ENCODE results near the gene WRNIP1. TPM values are rescaled to one million over a fixed set of nuclear protein-coding genes. Genes with fewer than 3 reads are reported as not detected.

Gene WRNIP1
- total and polyA plus RNA-seq, 9 of the 15 experiments (the other 6 are each of a cell fraction or from before 2014, with no cell fraction given) = 13.2 to 63.6 (median 48.6) TPM

DNA sequence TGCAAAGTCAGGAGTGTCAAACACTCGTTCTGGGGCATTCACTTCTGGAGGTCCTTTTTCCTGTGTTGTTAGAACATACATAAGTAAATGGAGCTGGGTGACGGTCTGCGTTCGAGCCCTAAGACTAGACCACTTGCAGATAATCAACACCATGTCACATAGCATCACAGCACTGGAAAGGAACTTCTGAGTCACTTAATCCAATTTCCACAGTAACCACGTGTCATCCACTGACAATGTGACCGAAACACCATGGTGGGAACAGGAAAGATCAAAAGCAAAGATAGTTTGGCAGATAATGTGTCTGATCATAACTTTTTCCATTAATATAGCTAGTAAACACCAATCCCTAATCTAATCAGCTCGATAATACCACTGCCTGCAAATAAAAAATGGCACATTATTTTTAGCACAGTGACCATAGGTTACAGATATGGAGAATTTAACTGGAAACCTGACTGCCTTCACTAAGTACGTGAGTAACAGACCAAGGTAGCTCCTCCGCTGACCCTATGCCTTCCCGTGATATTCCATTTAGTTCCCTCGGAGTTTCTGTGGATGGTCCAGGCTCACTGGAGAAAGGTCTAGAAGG lies 34.8 kb downstream of the WRNIP1 start (continued):
- peak; percentile 95 for TF ChIP-seq NFATC3 (IDR thresholded peaks at IDR 0.05)
- peak; percentile 57; the same call in 1 of the 2 replicates for TF ChIP-seq SMARCA4 (IDR thresholded peaks at IDR 0.05)
- TF ChIP-seq MCM5 (IDR thresholded peaks at IDR 0.05; ENCODE audit: low read depth) = no peak
- TF ChIP-seq, protein P1, sequence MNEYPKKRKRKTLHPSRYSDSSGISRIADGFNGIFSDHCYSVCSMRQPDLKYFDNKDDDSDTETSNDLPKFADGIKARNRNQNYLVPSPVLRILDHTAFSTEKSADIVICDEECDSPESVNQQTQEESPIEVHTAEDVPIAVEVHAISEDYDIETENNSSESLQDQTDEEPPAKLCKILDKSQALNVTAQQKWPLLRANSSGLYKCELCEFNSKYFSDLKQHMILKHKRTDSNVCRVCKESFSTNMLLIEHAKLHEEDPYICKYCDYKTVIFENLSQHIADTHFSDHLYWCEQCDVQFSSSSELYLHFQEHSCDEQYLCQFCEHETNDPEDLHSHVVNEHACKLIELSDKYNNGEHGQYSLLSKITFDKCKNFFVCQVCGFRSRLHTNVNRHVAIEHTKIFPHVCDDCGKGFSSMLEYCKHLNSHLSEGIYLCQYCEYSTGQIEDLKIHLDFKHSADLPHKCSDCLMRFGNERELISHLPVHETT (CRISPR knock-in tag; conservative IDR thresholded peaks at IDR 0.05 in 1 of 2, IDR thresholded peaks at IDR 0.05 in 1 of 2) = 0 out of 4 replicates have a peak, but pooled peaks of 1 of the 2 experiments have one; percentile 40
- TF ChIP-seq, protein P2, sequence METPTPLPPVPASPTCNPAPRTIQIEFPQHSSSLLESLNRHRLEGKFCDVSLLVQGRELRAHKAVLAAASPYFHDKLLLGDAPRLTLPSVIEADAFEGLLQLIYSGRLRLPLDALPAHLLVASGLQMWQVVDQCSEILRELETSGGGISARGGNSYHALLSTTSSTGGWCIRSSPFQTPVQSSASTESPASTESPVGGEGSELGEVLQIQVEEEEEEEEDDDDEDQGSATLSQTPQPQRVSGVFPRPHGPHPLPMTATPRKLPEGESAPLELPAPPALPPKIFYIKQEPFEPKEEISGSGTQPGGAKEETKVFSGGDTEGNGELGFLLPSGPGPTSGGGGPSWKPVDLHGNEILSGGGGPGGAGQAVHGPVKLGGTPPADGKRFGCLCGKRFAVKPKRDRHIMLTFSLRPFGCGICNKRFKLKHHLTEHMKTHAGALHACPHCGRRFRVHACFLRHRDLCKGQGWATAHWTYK (CRISPR knock-in tag; IDR thresholded peaks at IDR 0.05) = 0 out of 2 replicates have a peak, but pooled peaks have one; percentile 36
- TF ChIP-seq, protein P3, sequence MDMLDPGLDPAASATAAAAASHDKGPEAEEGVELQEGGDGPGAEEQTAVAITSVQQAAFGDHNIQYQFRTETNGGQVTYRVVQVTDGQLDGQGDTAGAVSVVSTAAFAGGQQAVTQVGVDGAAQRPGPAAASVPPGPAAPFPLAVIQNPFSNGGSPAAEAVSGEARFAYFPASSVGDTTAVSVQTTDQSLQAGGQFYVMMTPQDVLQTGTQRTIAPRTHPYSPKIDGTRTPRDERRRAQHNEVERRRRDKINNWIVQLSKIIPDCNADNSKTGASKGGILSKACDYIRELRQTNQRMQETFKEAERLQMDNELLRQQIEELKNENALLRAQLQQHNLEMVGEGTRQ (CRISPR knock-in tag; IDR thresholded peaks at IDR 0.05) = no peak; the same call in 1 of the 2 replicates
- TF ChIP-seq, protein P4, sequence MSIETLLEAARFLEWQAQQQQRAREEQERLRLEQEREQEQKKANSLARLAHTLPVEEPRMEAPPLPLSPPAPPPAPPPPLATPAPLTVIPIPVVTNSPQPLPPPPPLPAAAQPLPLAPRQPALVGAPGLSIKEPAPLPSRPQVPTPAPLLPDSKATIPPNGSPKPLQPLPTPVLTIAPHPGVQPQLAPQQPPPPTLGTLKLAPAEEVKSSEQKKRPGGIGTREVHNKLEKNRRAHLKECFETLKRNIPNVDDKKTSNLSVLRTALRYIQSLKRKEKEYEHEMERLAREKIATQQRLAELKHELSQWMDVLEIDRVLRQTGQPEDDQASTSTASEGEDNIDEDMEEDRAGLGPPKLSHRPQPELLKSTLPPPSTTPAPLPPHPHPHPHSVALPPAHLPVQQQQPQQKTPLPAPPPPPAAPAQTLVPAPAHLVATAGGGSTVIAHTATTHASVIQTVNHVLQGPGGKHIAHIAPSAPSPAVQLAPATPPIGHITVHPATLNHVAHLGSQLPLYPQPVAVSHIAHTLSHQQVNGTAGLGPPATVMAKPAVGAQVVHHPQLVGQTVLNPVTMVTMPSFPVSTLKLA (conservative IDR thresholded peaks at IDR 0.05) = peak in 1 of 2 experiments; percentile 57; a peak in 2 of 4 replicates
- peak; percentile 86 for TF ChIP-seq FOXJ2 (tag; IDR thresholded peaks at IDR 0.05)
- peak; percentile 51; the same call in 1 of the 2 replicates for TF ChIP-seq MYC (IDR thresholded peaks at IDR 0.05; ENCODE audit: low read depth, low read length)
- no peak for TF ChIP-seq MYC (CRISPR knock-in tag; IDR thresholded peaks at IDR 0.05; ENCODE audit: borderline replicate concordance, low read depth)
- no peak for TF ChIP-seq OTX1 (CRISPR knock-in tag; IDR thresholded peaks at IDR 0.05)
- no peak for TF ChIP-seq IRF2 (CRISPR knock-in tag; IDR thresholded peaks at IDR 0.05)
- TF ChIP-seq L3MBTL2 (IDR thresholded peaks at IDR 0.05) = 0 out of 2 replicates have a peak, but pooled peaks have one; percentile 23
- TF ChIP-seq, protein P5, sequence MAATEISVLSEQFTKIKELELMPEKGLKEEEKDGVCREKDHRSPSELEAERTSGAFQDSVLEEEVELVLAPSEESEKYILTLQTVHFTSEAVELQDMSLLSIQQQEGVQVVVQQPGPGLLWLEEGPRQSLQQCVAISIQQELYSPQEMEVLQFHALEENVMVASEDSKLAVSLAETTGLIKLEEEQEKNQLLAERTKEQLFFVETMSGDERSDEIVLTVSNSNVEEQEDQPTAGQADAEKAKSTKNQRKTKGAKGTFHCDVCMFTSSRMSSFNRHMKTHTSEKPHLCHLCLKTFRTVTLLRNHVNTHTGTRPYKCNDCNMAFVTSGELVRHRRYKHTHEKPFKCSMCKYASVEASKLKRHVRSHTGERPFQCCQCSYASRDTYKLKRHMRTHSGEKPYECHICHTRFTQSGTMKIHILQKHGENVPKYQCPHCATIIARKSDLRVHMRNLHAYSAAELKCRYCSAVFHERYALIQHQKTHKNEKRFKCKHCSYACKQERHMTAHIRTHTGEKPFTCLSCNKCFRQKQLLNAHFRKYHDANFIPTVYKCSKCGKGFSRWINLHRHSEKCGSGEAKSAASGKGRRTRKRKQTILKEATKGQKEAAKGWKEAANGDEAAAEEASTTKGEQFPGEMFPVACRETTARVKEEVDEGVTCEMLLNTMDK (IDR thresholded peaks at IDR 0.05; ENCODE audit: borderline replicate concordance, insufficient read depth, low read depth, low read length, poor library complexity, severe bottlenecking) = no peak
- TF ChIP-seq ZNF75A (CRISPR knock-in tag; IDR thresholded peaks at IDR 0.05) = no peak
- no peak for TF ChIP-seq ATF1 (CRISPR knock-in tag; IDR thresholded peaks at IDR 0.05)
- TF ChIP-seq ATF1 (tag; IDR thresholded peaks at IDR 0.05) = peak; percentile 26; the same call in 1 of the 2 replicates
- TF ChIP-seq, protein P6, sequence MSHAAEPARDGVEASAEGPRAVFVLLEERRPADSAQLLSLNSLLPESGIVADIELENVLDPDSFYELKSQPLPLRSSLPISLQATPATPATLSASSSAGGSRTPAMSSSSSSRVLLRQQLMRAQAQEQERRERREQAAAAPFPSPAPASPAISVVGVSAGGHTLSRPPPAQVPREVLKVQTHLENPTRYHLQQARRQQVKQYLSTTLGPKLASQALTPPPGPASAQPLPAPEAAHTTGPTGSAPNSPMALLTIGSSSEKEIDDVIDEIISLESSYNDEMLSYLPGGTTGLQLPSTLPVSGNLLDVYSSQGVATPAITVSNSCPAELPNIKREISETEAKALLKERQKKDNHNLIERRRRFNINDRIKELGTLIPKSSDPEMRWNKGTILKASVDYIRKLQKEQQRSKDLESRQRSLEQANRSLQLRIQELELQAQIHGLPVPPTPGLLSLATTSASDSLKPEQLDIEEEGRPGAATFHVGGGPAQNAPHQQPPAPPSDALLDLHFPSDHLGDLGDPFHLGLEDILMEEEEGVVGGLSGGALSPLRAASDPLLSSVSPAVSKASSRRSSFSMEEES (CRISPR knock-in tag; IDR thresholded peaks at IDR 0.05) = peak; percentile 52
- peak; percentile 29; the same call in 1 of the 2 replicates for TF ChIP-seq SOX6 (IDR thresholded peaks at IDR 0.05)
- peak; percentile 39; the same call in 1 of the 2 replicates for TF ChIP-seq DPF2 (IDR thresholded peaks at IDR 0.05)
